ENCODE measurements around the gene NDUFAF8.

The NDUFAF8 gene

GRCh38 chr17:81200695-81201580, 38.2 kb upstream of the NDUFAF8 start:
- peak; percentile 11 for DNase-seq

- no peak for DNase-seq
Observed at GRCh38 chr17:81202318-81202717, 36.8 kb upstream of the NDUFAF8 start.

- no peak for DNase-seq
Observed at GRCh38 chr17:81203136-81203535, 36.0 kb upstream of the NDUFAF8 start.

GRCh38 chr17:81204578-81204977, 34.5 kb upstream of the NDUFAF8 start:
- DNase-seq = no peak

- DNase-seq = no peak
Observed at GRCh38 chr17:81206166-81206565, 33.0 kb upstream of the NDUFAF8 start.

- DNase-seq = no peak
Observed at GRCh38 chr17:81206657-81207056, 32.5 kb upstream of the NDUFAF8 start.

GRCh38 chr17:81207610-81208581, 31.2 kb upstream of the NDUFAF8 start:
- peak; percentile 42 for DNase-seq

- DNase-seq = no peak
Observed at GRCh38 chr17:81208651-81209050, 30.5 kb upstream of the NDUFAF8 start.

- DNase-seq = no peak
Observed at GRCh38 chr17:81209141-81209540, 30.0 kb upstream of the NDUFAF8 start.

- no peak for DNase-seq
Observed at GRCh38 chr17:81210466-81210865, 28.7 kb upstream of the NDUFAF8 start.

GRCh38 chr17:81210868-81211267, 28.2 kb upstream of the NDUFAF8 start:
- no peak for DNase-seq

- no peak for DNase-seq
Observed at GRCh38 chr17:81212365-81212764, 26.8 kb upstream of the NDUFAF8 start.

- DNase-seq = no peak
Observed at GRCh38 chr17:81213978-81214377, 25.1 kb upstream of the NDUFAF8 start.

GRCh38 chr17:81217491-81217890, 21.6 kb upstream of the NDUFAF8 start:
- DNase-seq = no peak

- DNase-seq = no peak
Observed at GRCh38 chr17:81218459-81218858, 20.7 kb upstream of the NDUFAF8 start.

- no peak for DNase-seq
Observed at GRCh38 chr17:81218991-81219390, 20.1 kb upstream of the NDUFAF8 start.

GRCh38 chr17:81219476-81220180, 19.5 kb upstream of the NDUFAF8 start:
- no peak for DNase-seq

- peak; percentile 22 for DNase-seq
Observed at GRCh38 chr17:81221371-81221841, 17.7 kb upstream of the NDUFAF8 start.

- peak; percentile 39 for DNase-seq
Observed at GRCh38 chr17:81221842-81222619, 17.1 kb upstream of the NDUFAF8 start.

GRCh38 chr17:81222620-81222905, 16.6 kb upstream of the NDUFAF8 start:
- no peak for DNase-seq

- peak; percentile 98 for DNase-seq
Observed at GRCh38 chr17:81222906-81223761, 16.0 kb upstream of the NDUFAF8 start, which contains the start of gene CEP131. Gene CEP131 (minus strand): TSS chr17:81222965. CDS start chr17:81220056, 2,909 bp downstream.
